GM12892 (cell line): ENCODE measurements around the gene KRTAP10-4.

Experiments used
- POLR2A ChIP-seq: IDR thresholded peaks from 2 replicates; pipeline ENCODE4 v1.6.1; 2011; ENCODE audit warnings: low read depth, low read length, control low read depth
- POLR2AphosphoS5 ChIP-seq: IDR thresholded peaks from 2 replicates; pipeline ENCODE4 v1.6.1; 2011; ENCODE audit warnings: low read depth, low read length, control low read depth

DNA sequence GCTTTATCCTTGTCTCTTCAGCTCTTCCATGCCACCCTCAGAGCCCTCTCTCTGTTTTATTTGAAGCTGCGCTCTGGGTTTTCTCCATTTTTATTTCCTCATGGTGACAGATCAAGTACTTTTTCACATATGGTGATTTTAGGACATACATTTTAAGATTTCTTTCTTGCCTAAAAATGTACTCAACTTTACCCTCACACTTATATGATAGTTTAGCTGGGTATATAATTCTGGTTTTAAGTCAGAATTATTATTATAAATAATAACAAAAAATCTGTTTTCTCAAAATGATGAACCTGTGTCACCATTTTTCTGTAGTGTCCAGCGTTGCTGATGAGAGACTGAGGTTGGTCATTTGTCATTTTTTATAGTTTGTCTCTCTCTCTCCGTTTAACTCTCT lies 7.6 kb downstream of the KRTAP10-4 start:
- no peak for TF ChIP-seq POLR2AphosphoS5
- TF ChIP-seq POLR2A, result no peak
